Neuronal stem cell (in vitro differentiated cells): ENCODE results near the gene CTSV.
"Not testable (repeated sequence)": the region's sequence is repeated elsewhere in the genome, so short reads cannot be mapped to it uniquely, and the experiment has no call there.

Experiments used
- DNase-seq: peaks from one replicate; pipeline ENCODE4 v3.0.0-alpha.2; 2013; ENCODE audit warnings: low spot score
- H2AFZ ChIP-seq: one replicate; pipeline ENCODE4 v1.6.1; 2013; ENCODE audit warnings: mild to moderate bottlenecking, low read length, inconsistent platforms
- H2AK5ac ChIP-seq: 2 replicates; pipeline ENCODE4 v1.6.1; 2013; ENCODE audit warnings: low read depth, mild to moderate bottlenecking, inconsistent platforms, low read length, moderate library complexity, mixed read lengths
- H2BK120ac ChIP-seq: 2 replicates; pipeline ENCODE4 v1.6.1; 2013; ENCODE audit warnings: low read depth, mild to moderate bottlenecking, inconsistent platforms, low read length, moderate library complexity, mixed read lengths
- H2BK12ac ChIP-seq: one replicate; pipeline ENCODE4 v1.6.1; 2013; ENCODE audit warnings: low read length, inconsistent platforms
- H2BK15ac ChIP-seq: 2 replicates; pipeline ENCODE4 v1.6.1; 2013; ENCODE audit warnings: mild to moderate bottlenecking, low read length, inconsistent platforms, mixed read lengths
- H2BK5ac ChIP-seq: one replicate; pipeline ENCODE4 v1.6.1; 2013; ENCODE audit warnings: inconsistent platforms, mild to moderate bottlenecking, low read length, moderate library complexity
- H3K14ac ChIP-seq: one replicate; pipeline ENCODE4 v1.6.1; 2013; ENCODE audit warnings: low read length, inconsistent platforms
- H3K18ac ChIP-seq: 2 replicates; pipeline ENCODE4 v1.6.1; 2013; ENCODE audit warnings: low read length, inconsistent platforms
- H3K23ac ChIP-seq: 2 replicates; pipeline ENCODE4 v1.6.1; 2013; ENCODE audit warnings: low read depth, mild to moderate bottlenecking, mixed read lengths, low read length, inconsistent platforms; ENCODE audit not compliant: poor library complexity
- H3K27ac ChIP-seq: replicated peaks from 3 replicates; pipeline ENCODE4 v1.5.1; 2013; ENCODE audit warnings: low read length, inconsistent platforms
- H3K27me3 ChIP-seq, 3 experiments: 2 replicates each; pipeline ENCODE4 v1.6.1; 2013; ENCODE audit warnings: low read length in 3 of 3, mild to moderate bottlenecking in 2 of 3, inconsistent platforms in 1 of 3, low read depth in 1 of 3, mixed read lengths in 1 of 3, moderate library complexity in 1 of 3; ENCODE audit not compliant: control insufficient read depth in 3 of 3, insufficient read depth in 3 of 3
- H3K36me3 ChIP-seq, 2 donors: replicated peaks in 1 of 2; 2 replicates each; pipeline ENCODE4 v1.6.1; 2013; ENCODE audit warnings: low read length in 2 of 2; ENCODE audit not compliant: control insufficient read depth in 2 of 2, insufficient read depth in 2 of 2
- H3K4ac ChIP-seq: 2 replicates; pipeline ENCODE4 v1.6.1; 2013; ENCODE audit warnings: inconsistent platforms, mild to moderate bottlenecking, low read length, moderate library complexity
- H3K4me1 ChIP-seq, 2 donors: 1 replicate in 1 of 2; 2 replicates in 1 of 2; pipeline ENCODE4 v1.6.1; 2013; ENCODE audit warnings: low read length in 2 of 2, low read depth in 1 of 2; ENCODE audit not compliant: control insufficient read depth in 2 of 2, insufficient read depth in 1 of 2
- H3K4me2 ChIP-seq: one replicate; pipeline ENCODE4 v1.6.1; 2013; ENCODE audit warnings: mild to moderate bottlenecking, low read length, inconsistent platforms; ENCODE audit not compliant: insufficient read depth, poor library complexity, severe bottlenecking
- H3K4me3 ChIP-seq, 2 donors: 2 replicates each; pipeline ENCODE4 v1.5.1; 2013; ENCODE audit warnings: low read length in 2 of 2, mild to moderate bottlenecking in 2 of 2, inconsistent platforms in 1 of 2, moderate library complexity in 1 of 2
- H3K79me1 ChIP-seq: one replicate; pipeline ENCODE4 v1.6.1; 2013; ENCODE audit warnings: low read depth, mild to moderate bottlenecking, inconsistent platforms, low read length, moderate library complexity
- H3K9ac ChIP-seq: one replicate; pipeline ENCODE4 v1.6.1; 2013; ENCODE audit warnings: mild to moderate bottlenecking, low read depth, low read length, inconsistent platforms; ENCODE audit not compliant: poor library complexity
- H3K9me3 ChIP-seq, 2 donors: replicated peaks in 1 of 2; 2 replicates each; pipeline versions ENCODE3 to v1.6.1; 2013; ENCODE audit warnings: low read length in 2 of 2, mild to moderate bottlenecking in 2 of 2, inconsistent platforms in 1 of 2, low read depth in 1 of 2, mixed read lengths in 1 of 2, moderate library complexity in 1 of 2; ENCODE audit not compliant: control insufficient read depth in 2 of 2, insufficient read depth in 1 of 2
- H4K8ac ChIP-seq: one replicate; pipeline ENCODE4 v1.6.1; 2013; ENCODE audit warnings: low read depth, mild to moderate bottlenecking, inconsistent platforms, low read length, moderate library complexity
- H4K91ac ChIP-seq: one replicate; pipeline ENCODE4 v1.6.1; 2013; ENCODE audit warnings: low read length, low read depth, mild to moderate bottlenecking, inconsistent platforms; ENCODE audit not compliant: poor library complexity
- WGBS, 2 donors: extraction: QIAGEN DNeasy Blood & Tissue Kit; methylation state at CpG; one replicate each; pipeline ENCODE4 v1.1.7; 2013; ENCODE audit warnings: missing lambda C conversion rate in 2 of 2, mixed read lengths in 1 of 2; ENCODE audit not compliant: insufficient read length in 2 of 2, insufficient replicate concordance in 1 of 2; ENCODE audit errors: extremely low coverage in 2 of 2; 5-methylcytosine and 5-hydroxymethylcytosine counted together

The CTSV gene

DNA sequence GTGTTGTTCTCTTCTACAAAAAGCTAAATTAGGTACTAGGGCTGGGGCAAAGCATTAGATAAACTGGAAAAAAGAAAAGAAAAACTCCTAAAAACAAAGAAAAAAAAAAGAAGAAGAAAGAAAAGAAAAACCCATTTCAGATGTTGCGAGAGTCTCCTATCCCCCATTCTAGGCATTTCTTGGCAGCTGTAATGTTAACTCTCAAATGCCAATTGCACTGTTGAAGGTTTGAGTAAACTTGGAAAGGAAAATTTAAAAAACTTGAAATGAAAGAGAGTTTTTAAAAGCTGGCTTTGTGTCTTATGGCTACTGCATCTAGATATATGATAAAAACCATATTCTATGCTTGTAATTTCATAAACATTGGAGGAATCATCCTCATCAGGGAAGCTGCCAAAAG lies 34.6 kb upstream of the CTSV start:
- H3K36me3 ChIP-seq: no peaks in the 10 kb centered on the region
- no peak overlapping the region for H4K8ac ChIP-seq
- H3K18ac ChIP-seq: no peak overlapping the region
- no peak overlapping the region for H2BK12ac ChIP-seq
- no peaks in the 10 kb centered on the region for H3K79me1 ChIP-seq
- no peak overlapping the region for H3K27ac ChIP-seq
- H3K9me3 ChIP-seq: no peaks in the 10 kb centered on the region
- H3K27me3 ChIP-seq: peaks cover 0 to 8% (median 0%) of the 10 kb centered on the region in 3 experiments
- H2AK5ac ChIP-seq: no peak overlapping the region
- no peak overlapping the region for H3K4me3 ChIP-seq
- no peak overlapping the region for H3K4me2 ChIP-seq
- no CpG with 5 or more reads among the region's 1 CpG for WGBS, 2 donors
- no peak overlapping the region for H2BK120ac ChIP-seq
- H3K9ac ChIP-seq: no peak overlapping the region
- no peak for DNase-seq
- H2BK15ac ChIP-seq: no peak overlapping the region
- H2BK5ac ChIP-seq: no peak overlapping the region
- H2AFZ ChIP-seq: no peak overlapping the region
- no peak overlapping the region for H3K4ac ChIP-seq
- H3K23ac ChIP-seq: no peak overlapping the region
- no peak overlapping the region for H3K14ac ChIP-seq
- no peak overlapping the region for H4K91ac ChIP-seq
- H3K4me1 ChIP-seq: peaks cover 1 to 3% of the 10 kb centered on the region in 2 donors

DNA sequence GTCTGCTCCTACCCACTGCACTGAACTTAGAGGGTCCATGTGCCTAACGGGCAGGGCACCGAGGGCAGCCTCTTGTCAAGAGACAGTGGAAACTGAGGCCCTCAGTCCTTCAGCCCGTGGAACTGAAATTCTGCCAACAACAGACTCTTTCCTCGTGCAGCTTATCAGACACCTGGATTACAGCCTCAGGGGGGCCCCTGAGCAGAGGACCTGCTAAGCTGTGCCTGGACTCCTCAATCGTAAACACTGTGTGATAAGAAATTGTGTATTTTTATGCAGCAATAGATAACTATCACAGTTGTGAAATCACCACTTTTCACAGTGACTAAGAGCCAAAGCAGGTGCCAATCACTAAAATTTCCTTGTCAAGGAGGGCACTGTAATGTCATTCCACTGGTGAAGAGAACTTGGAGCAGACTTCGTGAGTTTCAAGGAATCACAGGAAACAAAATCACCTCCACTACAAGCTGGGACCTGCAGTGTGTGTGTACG lies 33.4 kb upstream of the CTSV start:
- H2BK15ac ChIP-seq: no peak overlapping the region
- H3K4me2 ChIP-seq: no peak overlapping the region
- H4K8ac ChIP-seq: no peak overlapping the region
- no CpG with 5 or more reads among the region's 7 CpGs for WGBS, 2 donors
- no peak overlapping the region for H3K9ac ChIP-seq
- no peak overlapping the region for H3K23ac ChIP-seq
- H3K4ac ChIP-seq: no peak overlapping the region
- no peak overlapping the region for H2BK12ac ChIP-seq
- no peak overlapping the region for H2BK120ac ChIP-seq
- H2BK5ac ChIP-seq: no peak overlapping the region
- H3K9me3 ChIP-seq: no peaks in the 10 kb centered on the region
- H3K4me1 ChIP-seq: peaks cover 1 to 3% of the 10 kb centered on the region in 2 donors
- no peak for DNase-seq
- H2AK5ac ChIP-seq: no peak overlapping the region
- H3K27ac ChIP-seq: no peak overlapping the region
- no peaks in the 10 kb centered on the region for H3K36me3 ChIP-seq
- no peak overlapping the region for H2AFZ ChIP-seq
- peaks cover 0 to 11% (median 0%) of the 10 kb centered on the region in 3 experiments for H3K27me3 ChIP-seq
- H3K4me3 ChIP-seq: no peak overlapping the region
- H4K91ac ChIP-seq: no peak overlapping the region
- peak overlapping the region; percentile 65 for H3K18ac ChIP-seq
- H3K14ac ChIP-seq: no peak overlapping the region
- no peaks in the 10 kb centered on the region for H3K79me1 ChIP-seq

DNA sequence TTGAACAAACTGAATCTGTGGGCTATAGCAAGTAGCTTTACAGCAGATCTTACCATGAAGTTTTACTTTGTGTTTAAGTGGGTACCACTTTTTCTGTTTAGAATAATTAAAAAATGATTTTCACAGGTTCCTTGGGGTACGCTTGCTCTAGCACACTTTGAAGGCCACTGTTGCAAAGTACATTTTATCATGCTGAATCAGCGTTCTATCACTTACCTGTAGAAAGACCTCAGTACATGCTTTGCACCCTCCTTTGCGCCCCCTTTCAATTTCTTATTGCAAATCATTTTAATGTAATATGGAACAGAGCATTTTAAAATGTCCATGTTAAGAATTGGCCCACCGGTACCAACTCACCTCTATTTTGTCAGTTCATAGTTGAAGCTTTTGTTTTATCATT lies 31.4 kb upstream of the CTSV start:
- H2BK5ac ChIP-seq, H3K4ac ChIP-seq, H2AK5ac ChIP-seq, H3K18ac ChIP-seq, H2AFZ ChIP-seq, H4K91ac ChIP-seq, H3K27ac ChIP-seq, H3K9me3 ChIP-seq, H3K79me1 ChIP-seq, H3K4me1 ChIP-seq, H3K4me2 ChIP-seq, H3K23ac ChIP-seq, DNase-seq, H2BK15ac ChIP-seq, H2BK120ac ChIP-seq, H3K36me3 ChIP-seq, H2BK12ac ChIP-seq, H4K8ac ChIP-seq, H3K9ac ChIP-seq, H3K4me3 ChIP-seq, H3K14ac ChIP-seq: not testable (repeated sequence)
- peaks cover 0 to 11% (median 0%) of the 10 kb centered on the region in 3 experiments for H3K27me3 ChIP-seq
- no CpG with 5 or more reads among the region's 4 CpGs for WGBS, 2 donors

DNA sequence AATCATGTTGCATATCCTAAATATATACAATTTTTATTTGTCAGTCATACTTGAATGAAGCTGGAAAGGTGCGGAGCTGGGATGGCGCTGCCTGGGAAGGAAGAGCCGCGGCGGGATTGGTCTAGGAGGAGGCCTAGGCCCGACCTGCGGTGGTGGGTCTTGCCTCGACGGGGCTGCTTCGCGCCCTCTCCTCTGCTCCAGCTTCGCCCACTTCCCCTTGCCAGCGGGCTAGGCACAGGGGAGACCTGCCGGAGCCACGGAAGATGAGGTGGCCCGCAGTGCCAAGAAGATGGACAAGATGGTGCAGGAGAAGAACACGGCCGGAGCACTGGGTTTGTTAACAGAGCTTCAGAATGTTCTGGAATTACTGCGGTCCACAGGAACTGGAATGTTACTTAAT lies 28.5 kb upstream of the CTSV start:
- Histone ChIP-seq H3K36me3 (no peaks in the 10 kb centered on the region), H3K79me1 (no peaks in the 10 kb centered on the region), H3K9me3 (no peaks in the 10 kb centered on the region), H3K4ac (no peak overlapping the region), H2BK5ac (no peak overlapping the region), H3K14ac (peak overlapping the region; percentile 75), H4K8ac (no peak overlapping the region), H3K4me1 (no peaks in the 10 kb centered on the region), H3K23ac (no peak overlapping the region), H2AFZ (no peak overlapping the region), H3K4me3 (no peak overlapping the region), H2BK15ac (no peak overlapping the region), H3K27me3 (peaks cover 0 to 8% (median 0%) of the 10 kb centered on the region in 3 experiments), H2BK120ac (no peak overlapping the region), H2BK12ac (no peak overlapping the region), H3K9ac (no peak overlapping the region), H3K27ac (no peak overlapping the region), H3K18ac (peak overlapping the region; percentile 27), H3K4me2 (no peak overlapping the region), H2AK5ac (no peak overlapping the region), H4K91ac (no peak overlapping the region)
- WGBS, 2 donors: no CpG with 5 or more reads among the region's 19 CpGs
- no peak for DNase-seq
